ENCODE measurements around the gene DLGAP1.

Gene DLGAP1

DNA sequence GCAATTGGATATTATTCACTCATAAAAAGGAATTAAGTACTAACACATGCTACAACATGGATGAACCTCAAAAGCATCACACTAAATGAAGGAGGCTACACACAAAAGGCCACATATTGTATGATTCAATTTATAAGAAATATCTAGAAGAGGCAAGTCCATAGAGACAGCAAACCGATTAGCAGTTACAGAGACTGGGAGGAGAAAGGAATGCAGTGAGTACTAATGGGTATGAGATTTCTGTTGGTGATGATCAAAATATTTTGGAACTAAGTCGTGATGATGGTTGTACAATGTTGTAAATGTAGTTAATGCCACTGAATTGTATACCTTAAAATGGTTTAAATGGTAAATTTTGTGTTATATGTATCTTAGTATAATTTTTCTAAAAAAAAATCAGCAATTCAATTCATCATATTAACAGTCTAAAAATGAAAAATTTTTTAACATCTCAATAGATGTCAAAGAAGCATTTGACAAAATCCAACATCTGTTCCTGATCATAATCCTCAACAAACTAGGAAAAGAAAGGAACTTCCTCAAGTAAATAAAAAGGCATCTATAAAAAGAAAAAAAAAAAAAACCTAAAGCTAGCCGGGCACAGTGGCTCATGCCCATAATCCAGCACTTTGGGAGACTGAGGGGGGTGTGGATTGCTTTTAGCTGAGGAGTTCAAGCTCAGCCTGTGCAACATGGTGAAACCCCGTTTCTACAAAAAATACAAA lies 907.1 kb downstream of the DLGAP1 start:
- H3K36me3 ChIP-seq (ENCODE audit: control insufficient read depth, insufficient read depth, low read length) = no peaks in the 10 kb centered on the region
- H3K79me2 ChIP-seq (ENCODE audit: control insufficient read depth, insufficient read depth, low read length) = no peaks in the 10 kb centered on the region
- no peak overlapping the region for H3K9ac ChIP-seq (ENCODE audit: low read length)
- H4K8ac ChIP-seq (ENCODE audit: low read depth, low read length) = no peak overlapping the region
- no peak overlapping the region for H3K56ac ChIP-seq (ENCODE audit: low read length)
- H3K27me3 ChIP-seq (ENCODE audit: insufficient read depth, low read length, poor library complexity) = no peaks in the 10 kb centered on the region
- no CpG with 5 or more reads among the region's 4 CpGs for WGBS (ENCODE audit: extremely low coverage, insufficient coverage, low lambda C conversion rate)
- H3K79me1 ChIP-seq (ENCODE audit: low read length) = no peaks in the 10 kb centered on the region
- H3K27ac ChIP-seq (ENCODE audit: low read depth, low read length) = no peak overlapping the region
- H2AK5ac ChIP-seq (ENCODE audit: low read length) = no peak overlapping the region
- H2BK15ac ChIP-seq (replicated peaks; ENCODE audit: low read depth) = no peak overlapping the region
- no peak overlapping the region for H3K18ac ChIP-seq (ENCODE audit: low read length)
- H3K23ac ChIP-seq (ENCODE audit: low read length) = no peak overlapping the region
- H4K5ac ChIP-seq (ENCODE audit: low read length) = no peak overlapping the region
- H2BK5ac ChIP-seq (ENCODE audit: low read length) = no peak overlapping the region
- DNase-seq = no peak
- peaks cover 4% of the 10 kb centered on the region for H3K4me1 ChIP-seq (ENCODE audit: control insufficient read depth, low read depth, low read length)
- H3K4ac ChIP-seq (ENCODE audit: low read depth, low read length) = no peak overlapping the region
- no peak overlapping the region for H3K4me2 ChIP-seq (ENCODE audit: low read length)
- no peak overlapping the region for H2BK120ac ChIP-seq (ENCODE audit: low read depth, low read length)
- no peak overlapping the region for H3K4me3 ChIP-seq (ENCODE audit: low read length)

DNA sequence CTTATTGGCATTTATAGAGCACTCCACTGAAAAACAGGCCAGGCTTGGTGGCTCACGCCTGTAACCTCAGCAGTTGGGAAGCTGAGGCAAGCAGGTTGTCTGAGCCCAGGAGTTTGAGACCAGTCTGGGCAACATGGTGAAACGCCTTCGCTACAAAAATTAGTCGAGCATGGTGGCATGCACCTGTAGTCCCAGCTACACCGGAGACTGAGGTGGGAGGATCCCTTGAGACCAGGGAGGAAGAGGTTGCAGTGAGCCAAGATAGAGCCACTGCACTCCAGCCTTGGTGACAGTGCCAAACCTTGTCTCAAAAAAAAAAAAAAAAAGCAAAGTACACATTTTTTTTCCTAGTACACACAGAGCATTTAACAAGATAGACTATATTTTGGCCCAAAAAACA lies 909.0 kb downstream of the DLGAP1 start:
- no CpG with 5 or more reads among the region's 5 CpGs for WGBS (ENCODE audit: extremely low coverage, insufficient coverage, low lambda C conversion rate)
- DNase-seq = no peak
- no peaks in the 10 kb centered on the region for H3K79me2 ChIP-seq (ENCODE audit: control insufficient read depth, insufficient read depth, low read length)
- H3K9ac ChIP-seq (ENCODE audit: low read length) = no peak overlapping the region
- no peaks in the 10 kb centered on the region for H3K79me1 ChIP-seq (ENCODE audit: low read length)
- H3K4ac ChIP-seq (ENCODE audit: low read depth, low read length) = no peak overlapping the region
- H2BK120ac ChIP-seq (ENCODE audit: low read depth, low read length) = no peak overlapping the region
- H3K4me3 ChIP-seq (ENCODE audit: low read length) = no peak overlapping the region
- no peak overlapping the region for H4K5ac ChIP-seq (ENCODE audit: low read length)
- H3K4me2 ChIP-seq (ENCODE audit: low read length) = no peak overlapping the region
- no peaks in the 10 kb centered on the region for H3K36me3 ChIP-seq (ENCODE audit: control insufficient read depth, insufficient read depth, low read length)
- no peak overlapping the region for H2BK15ac ChIP-seq (replicated peaks; ENCODE audit: low read depth)
- H3K27ac ChIP-seq (ENCODE audit: low read depth, low read length) = no peak overlapping the region
- no peaks in the 10 kb centered on the region for H3K27me3 ChIP-seq (ENCODE audit: insufficient read depth, low read length, poor library complexity)
- H2AK5ac ChIP-seq (ENCODE audit: low read length) = no peak overlapping the region
- no peak overlapping the region for H3K18ac ChIP-seq (ENCODE audit: low read length)
- no peak overlapping the region for H2BK5ac ChIP-seq (ENCODE audit: low read length)
- H4K8ac ChIP-seq (ENCODE audit: low read depth, low read length) = no peak overlapping the region
- H3K56ac ChIP-seq (ENCODE audit: low read length) = no peak overlapping the region
- H3K23ac ChIP-seq (ENCODE audit: low read length) = no peak overlapping the region
- no peaks in the 10 kb centered on the region for H3K4me1 ChIP-seq (ENCODE audit: control insufficient read depth, low read depth, low read length)

DNA sequence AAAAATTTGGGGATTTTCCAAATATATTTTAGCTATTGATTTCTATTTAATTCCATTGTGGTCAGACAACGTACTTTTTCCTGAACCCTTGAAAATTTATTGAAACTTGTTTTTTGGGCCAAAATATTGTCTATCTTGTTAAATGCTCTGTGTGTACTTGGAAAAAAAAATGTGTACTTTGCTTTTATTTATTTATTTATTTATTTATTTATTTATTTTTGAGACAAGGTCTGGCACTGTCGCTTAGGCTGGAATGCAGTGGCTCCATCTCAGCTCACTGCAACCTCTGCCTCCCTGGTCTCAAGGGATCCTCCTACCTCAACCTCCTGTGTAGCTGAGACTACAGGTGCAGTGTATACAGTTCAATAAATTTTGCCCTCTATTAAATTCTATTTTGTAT lies 910.6 kb downstream of the DLGAP1 start:
- Histone ChIP-seq H4K8ac (ENCODE audit: low read depth, low read length) (no peak overlapping the region), H3K27me3 (ENCODE audit: insufficient read depth, low read length, poor library complexity) (no peaks in the 10 kb centered on the region), H3K23ac (ENCODE audit: low read length) (no peak overlapping the region), H3K4me2 (ENCODE audit: low read length) (no peak overlapping the region), H3K18ac (ENCODE audit: low read length) (no peak overlapping the region), H2BK120ac (ENCODE audit: low read depth, low read length) (no peak overlapping the region), H3K4me3 (ENCODE audit: low read length) (no peak overlapping the region), H3K56ac (ENCODE audit: low read length) (no peak overlapping the region), H2BK5ac (ENCODE audit: low read length) (no peak overlapping the region), H2AK5ac (ENCODE audit: low read length) (no peak overlapping the region), H3K36me3 (ENCODE audit: control insufficient read depth, insufficient read depth, low read length) (no peaks in the 10 kb centered on the region), H4K5ac (ENCODE audit: low read length) (no peak overlapping the region), H3K27ac (ENCODE audit: low read depth, low read length) (no peak overlapping the region), H3K4me1 (ENCODE audit: control insufficient read depth, low read depth, low read length) (no peaks in the 10 kb centered on the region), H3K9ac (ENCODE audit: low read length) (no peak overlapping the region), H3K79me2 (ENCODE audit: control insufficient read depth, insufficient read depth, low read length) (no peaks in the 10 kb centered on the region), H3K79me1 (ENCODE audit: low read length) (no peaks in the 10 kb centered on the region), H2BK15ac (replicated peaks; ENCODE audit: low read depth) (no peak overlapping the region), H3K4ac (ENCODE audit: low read depth, low read length) (no peak overlapping the region)
- DNase-seq = no peak
- WGBS (ENCODE audit: extremely low coverage, insufficient coverage, low lambda C conversion rate) = no CpG with 5 or more reads among the region's 2 CpGs

DNA sequence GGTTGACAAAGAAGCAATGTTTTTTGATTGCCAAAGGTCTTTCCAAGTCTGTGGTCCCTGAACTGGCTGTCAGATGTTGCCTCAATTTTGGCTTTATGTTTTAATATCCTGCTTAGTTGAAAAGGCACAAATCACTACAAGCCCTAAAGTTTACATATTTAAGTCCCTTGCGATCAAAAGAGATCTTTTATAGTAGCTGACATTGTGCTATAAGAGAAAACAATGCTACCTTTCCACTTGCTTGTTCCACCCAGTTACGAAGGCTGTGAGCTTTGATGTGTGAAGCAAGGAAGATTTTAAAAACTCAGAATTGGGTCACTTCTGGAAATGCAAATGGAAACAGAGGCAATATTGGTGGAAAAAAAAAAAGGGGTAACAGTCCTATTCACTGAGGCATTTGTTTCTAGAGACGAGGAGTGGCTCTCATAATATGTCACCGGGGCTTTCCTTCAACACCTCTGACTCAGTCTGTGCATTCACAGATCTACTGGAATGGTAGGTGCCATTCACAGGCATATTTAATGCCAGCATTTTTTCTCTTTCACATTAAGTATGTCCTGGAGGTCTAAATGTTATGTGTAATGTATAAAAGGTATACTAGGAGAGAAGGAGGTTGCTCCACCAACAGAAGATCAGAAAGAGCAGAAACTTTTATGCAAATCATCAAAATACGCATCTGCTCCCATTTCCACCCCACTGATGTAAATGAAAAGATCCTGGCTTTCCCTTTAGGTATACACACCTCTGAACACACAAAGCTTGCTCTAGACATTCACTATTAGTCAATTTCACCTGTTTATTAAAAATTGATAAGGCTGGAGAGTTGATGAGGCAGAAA lies 913.3 kb downstream of the DLGAP1 start:
- Histone ChIP-seq H3K27ac (ENCODE audit: low read depth, low read length) (no peak overlapping the region), H4K8ac (ENCODE audit: low read depth, low read length) (no peak overlapping the region), H3K18ac (ENCODE audit: low read length) (no peak overlapping the region), H3K27me3 (ENCODE audit: insufficient read depth, low read length, poor library complexity) (no peaks in the 10 kb centered on the region), H3K9ac (ENCODE audit: low read length) (no peak overlapping the region), H3K4me3 (ENCODE audit: low read length) (no peak overlapping the region), H3K4me1 (ENCODE audit: control insufficient read depth, low read depth, low read length) (no peaks in the 10 kb centered on the region), H3K79me2 (ENCODE audit: control insufficient read depth, insufficient read depth, low read length) (no peaks in the 10 kb centered on the region), H3K79me1 (ENCODE audit: low read length) (no peaks in the 10 kb centered on the region), H2BK120ac (ENCODE audit: low read depth, low read length) (no peak overlapping the region), H3K4me2 (ENCODE audit: low read length) (no peak overlapping the region), H3K4ac (ENCODE audit: low read depth, low read length) (no peak overlapping the region), H3K36me3 (ENCODE audit: control insufficient read depth, insufficient read depth, low read length) (no peaks in the 10 kb centered on the region), H3K23ac (ENCODE audit: low read length) (no peak overlapping the region), H3K56ac (ENCODE audit: low read length) (no peak overlapping the region), H4K5ac (ENCODE audit: low read length) (no peak overlapping the region), H2BK15ac (replicated peaks; ENCODE audit: low read depth) (no peak overlapping the region), H2AK5ac (ENCODE audit: low read length) (no peak overlapping the region), H2BK5ac (ENCODE audit: low read length) (no peak overlapping the region)
- no peak for DNase-seq
- no CpG with 5 or more reads among the region's 5 CpGs for WGBS (ENCODE audit: extremely low coverage, insufficient coverage, low lambda C conversion rate)

DNA sequence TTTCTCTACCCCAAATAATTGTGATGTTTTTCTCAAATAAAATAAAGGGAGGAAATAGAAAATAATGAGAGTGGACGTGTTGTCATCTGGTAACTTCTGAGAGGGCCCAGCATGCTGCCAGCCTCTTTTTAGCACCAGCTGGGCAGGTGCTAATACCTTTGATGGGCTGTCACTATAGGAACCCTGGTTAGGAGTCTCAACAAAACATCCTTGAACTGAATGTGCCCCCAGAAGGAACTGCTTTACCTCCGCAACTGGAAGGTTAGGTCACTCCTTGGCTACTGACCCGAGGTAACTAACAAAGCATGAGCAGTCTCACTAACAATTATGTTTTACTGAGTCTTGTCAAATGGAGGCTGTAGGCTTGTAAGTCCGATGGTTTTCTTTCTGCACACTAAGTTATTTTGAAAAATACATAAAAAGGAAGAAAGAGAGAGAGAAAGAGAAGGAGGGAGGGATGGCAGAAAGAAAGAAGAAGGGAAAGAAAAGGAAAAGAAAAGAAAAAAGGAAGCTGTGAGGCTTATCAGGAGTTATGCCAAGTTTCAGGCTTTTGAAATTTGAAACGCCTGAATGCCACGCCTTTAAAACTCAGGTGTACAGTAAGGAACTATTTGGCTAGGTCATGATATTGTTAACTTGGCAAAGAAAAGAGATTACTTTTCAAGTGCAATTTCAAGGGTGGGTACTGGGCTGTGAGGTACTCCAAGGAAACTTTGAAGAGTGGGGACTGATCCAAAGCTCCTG lies 914.1 kb downstream of the DLGAP1 start:
- Histone ChIP-seq H3K27me3 (ENCODE audit: insufficient read depth, low read length, poor library complexity) (no peaks in the 10 kb centered on the region), H3K4me3 (ENCODE audit: low read length) (no peak overlapping the region), H3K79me2 (ENCODE audit: control insufficient read depth, insufficient read depth, low read length) (no peaks in the 10 kb centered on the region), H3K79me1 (ENCODE audit: low read length) (no peaks in the 10 kb centered on the region), H3K36me3 (ENCODE audit: control insufficient read depth, insufficient read depth, low read length) (no peaks in the 10 kb centered on the region), H3K9ac (ENCODE audit: low read length) (no peak overlapping the region), H3K56ac (ENCODE audit: low read length) (no peak overlapping the region), H3K4me1 (ENCODE audit: control insufficient read depth, low read depth, low read length) (no peaks in the 10 kb centered on the region), H3K4me2 (ENCODE audit: low read length) (no peak overlapping the region), H2AK5ac (ENCODE audit: low read length) (no peak overlapping the region), H2BK5ac (ENCODE audit: low read length) (no peak overlapping the region), H3K18ac (ENCODE audit: low read length) (no peak overlapping the region), H4K8ac (ENCODE audit: low read depth, low read length) (no peak overlapping the region), H3K27ac (ENCODE audit: low read depth, low read length) (no peak overlapping the region), H3K4ac (ENCODE audit: low read depth, low read length) (no peak overlapping the region), H4K5ac (ENCODE audit: low read length) (no peak overlapping the region), H2BK15ac (replicated peaks; ENCODE audit: low read depth) (no peak overlapping the region), H3K23ac (ENCODE audit: low read length) (no peak overlapping the region), H2BK120ac (ENCODE audit: low read depth, low read length) (no peak overlapping the region)
- DNase-seq = peak; percentile 71
- WGBS (ENCODE audit: extremely low coverage, insufficient coverage, low lambda C conversion rate) = no CpG with 5 or more reads among the region's 6 CpGs
